GM19463 (cell line): Measurements from ENCODE around the gene ENKUR.
"Not testable (repeated sequence)": the region's sequence is repeated elsewhere in the genome, so short reads cannot be mapped to it uniquely, and the experiment has no call there.

ENCODE experiments used
- ATAC-seq: cut with Tn5 transposase; IDR thresholded peaks from one replicate; pipeline ENCODE4 v1.9.1; 2021; ENCODE audit warnings: mild to moderate bottlenecking, moderate library complexity; ENCODE audit not compliant: unreplicated experiment

Gene ENKUR

DNA sequence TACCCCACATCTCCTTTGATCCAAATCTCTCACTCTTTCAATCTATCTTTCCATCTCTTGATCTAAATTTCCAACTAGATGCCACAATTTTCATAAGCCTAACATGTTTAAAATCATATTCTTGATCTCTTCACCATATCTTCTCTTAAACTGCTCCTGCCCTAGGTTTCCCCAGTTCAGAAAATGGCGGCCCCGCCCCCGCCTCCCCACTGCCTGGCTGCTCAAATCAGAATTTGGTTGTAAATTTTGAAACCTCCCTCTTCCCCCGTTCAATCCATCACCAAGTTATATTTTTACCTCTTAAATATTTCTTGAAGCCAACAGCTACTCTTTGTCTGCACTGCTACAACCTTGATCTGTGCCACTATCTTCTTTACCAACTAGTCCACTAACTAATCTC lies 36.3 kb downstream of the ENKUR start:
- ATAC-seq: no peak

GRCh38 chr10:24974976-24975375 lies 41.0 kb downstream of the ENKUR start:
- ATAC-seq: no peak

- ATAC-seq: no peak
Observed at GRCh38 chr10:24973163-24973562, 42.8 kb downstream of the ENKUR start.

DNA sequence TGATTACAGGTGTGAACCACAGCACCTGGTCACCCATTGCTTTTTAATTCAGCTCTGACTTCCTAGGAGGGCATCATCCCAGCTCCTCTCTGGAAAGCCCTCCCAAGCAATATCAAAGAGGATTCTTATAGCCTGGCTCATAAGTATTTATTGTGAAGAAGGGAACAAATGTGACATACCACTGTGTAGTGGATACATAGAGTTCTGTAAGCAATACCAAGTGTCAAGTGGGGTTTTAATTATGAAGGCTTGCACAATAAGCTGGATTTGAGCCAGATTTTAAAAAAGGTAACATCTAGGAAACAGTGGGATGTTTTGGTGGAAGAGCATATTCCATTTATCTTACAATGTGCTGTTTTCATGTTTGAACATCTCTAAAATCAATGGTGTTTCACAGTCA lies 44.6 kb downstream of the ENKUR start:
- ATAC-seq: no peak

DNA sequence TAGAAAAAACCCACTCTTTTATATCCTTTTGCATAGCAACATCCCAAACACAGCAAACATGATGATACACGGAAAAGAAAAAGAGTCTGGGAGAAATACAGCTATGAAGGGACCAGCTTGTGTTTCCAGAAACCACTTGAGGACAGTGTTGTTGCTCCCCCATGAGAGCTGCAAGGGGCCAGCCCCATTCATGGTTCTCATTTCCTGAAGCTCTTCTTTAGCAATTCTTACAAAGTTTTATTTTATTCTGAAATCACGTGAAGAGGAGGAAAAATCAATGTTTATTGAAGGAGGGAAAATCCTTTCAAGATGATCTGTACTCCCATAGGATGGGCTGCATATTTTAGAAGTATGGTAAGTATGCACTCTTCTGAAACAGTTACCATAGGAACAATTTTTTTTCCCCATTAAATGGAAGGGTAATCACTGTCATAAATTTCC lies 46.1 kb downstream of the ENKUR start:
- ATAC-seq: no peak

GRCh38 chr10:24968951-24969350 lies 47.0 kb downstream of the ENKUR start:
- not testable (repeated sequence) for ATAC-seq

GRCh38 chr10:24968349-24968748 lies 47.6 kb downstream of the ENKUR start:
- no peak for ATAC-seq

DNA sequence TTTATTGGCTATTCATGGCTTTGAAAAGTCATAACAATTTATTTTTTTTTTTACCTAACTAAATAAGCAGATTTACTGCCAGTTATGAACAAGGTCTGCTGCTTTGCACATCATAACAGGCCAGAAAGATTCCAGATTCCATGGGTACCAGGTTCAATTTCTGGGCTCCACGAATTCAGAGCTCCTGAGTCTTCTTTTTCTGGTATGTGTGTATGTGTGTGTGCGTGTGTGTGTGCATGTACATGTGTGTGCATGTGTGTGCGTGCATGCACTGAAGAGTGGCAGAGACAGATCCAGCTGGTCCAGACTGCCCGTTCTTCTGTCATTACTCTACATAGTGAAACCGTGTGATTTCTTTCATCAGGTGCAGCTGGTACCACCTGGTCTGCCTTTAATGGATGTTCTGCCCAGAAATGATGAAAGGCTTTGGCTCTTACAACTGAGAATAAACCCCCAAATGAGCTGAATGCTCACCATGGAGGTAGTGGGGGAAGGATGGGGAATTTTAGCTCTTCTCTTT lies 48.9 kb downstream of the ENKUR start:
- no peak for ATAC-seq

GRCh38 chr10:24965051-24965450 lies 50.9 kb downstream of the ENKUR start:
- no peak for ATAC-seq

DNA sequence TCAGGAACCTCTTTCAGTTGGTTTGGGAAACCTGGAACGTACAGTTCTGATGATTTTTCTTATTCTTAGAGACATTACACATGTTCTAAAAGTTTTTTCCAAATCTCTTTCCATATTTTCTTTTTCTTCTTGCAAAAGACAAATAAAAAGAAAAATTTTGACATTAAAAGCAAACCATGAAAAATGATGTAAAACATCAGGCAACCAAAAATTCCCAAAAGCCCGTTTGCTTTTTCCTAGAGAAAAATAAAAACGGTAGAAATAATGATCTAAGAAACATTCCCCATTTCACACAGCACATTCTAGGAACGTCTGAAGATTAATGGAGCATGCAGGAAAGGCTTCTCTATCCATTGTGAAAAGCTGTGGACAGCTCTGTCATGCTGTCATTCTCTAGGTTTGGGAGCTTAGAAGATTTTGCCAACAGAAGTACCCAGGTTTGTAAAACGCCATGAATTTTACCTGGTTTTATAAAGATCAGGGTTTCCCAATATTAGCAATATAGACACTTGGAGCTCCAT lies 52.4 kb downstream of the ENKUR start:
- no peak for ATAC-seq

DNA sequence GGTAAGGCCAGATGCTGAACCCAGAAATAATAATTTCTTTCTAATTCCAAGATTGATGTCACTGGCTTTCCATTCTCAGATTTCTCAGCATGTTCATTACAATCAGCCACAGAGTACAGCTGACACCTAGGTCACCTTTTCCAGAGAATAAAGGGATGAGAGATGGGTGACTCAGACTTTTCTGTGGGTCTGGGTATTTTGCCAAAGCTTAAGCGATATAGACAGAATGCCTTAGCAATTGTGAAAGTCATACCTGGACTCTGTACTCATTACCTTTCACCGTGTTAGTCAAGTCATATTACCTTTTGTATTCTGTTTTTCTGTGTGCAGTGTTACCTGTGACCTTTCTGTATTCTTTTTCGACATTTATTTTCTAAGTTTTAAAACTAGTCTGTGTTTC lies 53.0 kb downstream of the ENKUR start:
- ATAC-seq: no peak

DNA sequence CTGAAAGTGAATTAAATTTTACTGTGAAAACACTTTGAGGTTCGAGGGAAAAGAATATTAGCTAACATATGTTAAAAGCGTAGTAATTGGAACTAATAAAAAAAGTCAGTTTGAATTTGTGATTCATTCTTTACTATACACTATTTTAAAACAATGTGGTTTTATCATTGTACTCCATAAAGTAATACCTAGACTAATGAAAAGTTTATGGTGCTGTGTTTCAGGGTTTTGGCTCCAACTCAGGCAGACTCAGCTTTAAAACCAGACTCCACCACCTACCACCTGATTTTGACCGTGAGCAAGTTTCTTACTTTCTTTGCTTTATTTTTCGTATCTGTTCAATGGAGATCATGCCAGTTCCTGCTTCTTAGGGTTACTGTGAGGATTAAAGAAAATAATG lies 54.4 kb downstream of the ENKUR start:
- ATAC-seq: no peak

DNA sequence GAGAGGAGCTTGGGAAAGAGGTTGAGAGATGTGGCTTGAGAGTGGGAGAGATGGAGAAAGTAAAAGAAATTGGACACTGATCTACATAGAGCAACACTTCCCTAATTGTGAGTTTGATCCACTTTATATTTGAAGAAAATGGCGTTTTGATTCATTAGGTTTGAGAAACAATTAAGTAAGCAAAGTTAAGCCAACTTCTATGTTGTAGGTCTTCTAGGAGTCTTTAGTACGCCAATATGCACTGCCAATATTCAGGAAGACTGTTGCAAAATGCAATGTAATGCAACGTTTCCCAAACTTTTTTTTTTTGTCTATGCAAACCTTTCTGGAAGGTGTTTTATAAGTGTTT lies 56.6 kb downstream of the ENKUR start:
- no peak for ATAC-seq

DNA sequence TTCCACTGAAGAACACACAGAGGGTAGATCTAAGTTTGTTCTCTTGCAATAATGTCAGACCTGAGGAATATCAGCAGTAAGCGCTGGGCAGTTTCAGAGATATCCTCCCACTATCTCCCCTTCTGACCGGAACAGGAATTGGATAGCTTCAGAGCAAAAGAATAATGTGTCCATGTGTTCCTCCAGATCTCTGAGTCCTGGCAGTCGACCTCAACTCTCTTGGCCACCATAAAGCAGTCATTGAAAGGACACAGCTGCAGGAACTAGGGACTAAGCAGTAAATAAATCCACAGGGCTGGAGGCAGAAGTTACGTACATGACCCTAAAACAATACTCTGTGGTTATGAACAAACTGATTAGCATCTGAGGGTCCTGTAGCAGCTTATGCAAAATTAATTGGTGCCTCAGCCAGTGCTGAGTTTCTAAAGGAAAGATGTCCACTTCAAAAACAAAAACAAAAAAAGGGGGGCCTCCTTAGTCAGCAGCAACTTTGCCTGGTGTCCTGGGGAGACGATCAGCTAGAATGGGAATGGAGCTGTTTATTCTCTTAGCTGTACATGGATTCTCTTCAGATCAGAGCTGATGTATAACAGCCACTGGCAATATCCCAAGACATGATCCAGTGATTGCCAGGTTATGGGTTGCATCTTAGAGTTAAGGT lies 57.1 kb downstream of the ENKUR start:
- no peak for ATAC-seq

DNA sequence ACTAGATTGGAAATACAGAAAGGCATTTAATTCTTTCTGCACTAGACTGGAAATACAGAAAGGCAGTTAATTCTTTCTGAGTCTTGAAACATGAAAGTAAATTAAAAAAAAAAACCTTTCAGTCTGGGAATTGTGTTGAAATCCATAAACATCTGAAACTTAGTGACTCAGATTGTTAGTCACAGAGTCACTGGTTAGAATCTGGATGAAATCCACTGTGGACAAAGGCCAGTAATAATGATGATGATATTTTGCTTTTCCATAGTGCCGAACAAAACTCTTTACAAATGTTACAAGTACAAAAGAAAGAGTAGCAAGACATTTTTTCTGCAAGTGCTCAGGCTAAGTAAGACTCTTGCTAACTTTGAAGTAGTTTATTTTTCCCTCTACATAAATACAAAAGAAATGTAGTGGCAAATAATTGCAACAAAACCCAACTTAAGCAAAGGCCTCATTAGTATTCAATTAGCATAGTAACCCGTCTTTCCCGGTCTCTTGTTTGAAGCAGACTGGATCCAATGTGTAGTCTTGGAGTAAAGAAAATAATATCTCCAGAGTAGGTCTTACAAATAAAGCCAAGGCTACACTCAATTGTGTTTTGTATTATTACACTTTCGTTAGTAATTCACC lies 57.8 kb downstream of the ENKUR start:
- ATAC-seq: no peak

DNA sequence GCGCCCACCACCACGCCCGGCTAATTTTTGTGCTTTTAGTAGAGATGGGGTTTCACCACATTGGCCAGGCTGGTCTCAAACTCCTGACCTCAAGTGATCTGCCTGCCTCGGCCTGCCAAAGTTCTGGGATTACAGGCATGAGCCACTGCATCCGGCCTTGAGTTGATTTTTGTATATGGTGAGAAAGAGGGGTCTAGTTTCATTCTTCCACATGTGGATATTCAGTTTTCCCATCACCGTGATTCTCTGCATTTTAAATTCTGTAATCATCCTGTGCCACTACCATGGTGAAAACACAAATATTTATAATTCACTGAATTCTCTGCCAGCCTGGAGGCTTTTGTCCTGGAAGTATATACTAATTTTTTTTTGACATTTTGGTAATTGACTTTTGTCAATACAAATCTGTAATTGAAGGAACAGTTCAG lies 58.3 kb downstream of the ENKUR start:
- ATAC-seq: not testable (repeated sequence)

- no peak for ATAC-seq
Observed at GRCh38 chr10:24953675-24954074, 62.3 kb downstream of the ENKUR start.

GRCh38 chr10:24952707-24953645 lies 63.0 kb downstream of the ENKUR start:
- ATAC-seq: peak; percentile 76

- peak; percentile 20 for ATAC-seq
Observed at GRCh38 chr10:24952143-24952706, 63.7 kb downstream of the ENKUR start, which contains the start of gene PRTFDC1. Gene PRTFDC1, minus strand, starts transcription at chr10:24952606. Its CDS starts 31 bp downstream, at chr10:24952575.

GRCh38 chr10:24951201-24952142 lies 64.5 kb downstream of the ENKUR start:
- no peak for ATAC-seq
